MCF 10A (cell line): ENCODE measurements around the gene DOK4. TPM values are rescaled to one million over a fixed set of nuclear protein-coding genes. Genes with fewer than 3 reads are reported as not detected.
A peak's percentile ranks its signal among the peaks of the same experiment; 100 is the strongest.

Source experiments
- BruUV-seq: library from RNA; stranded (reverse); fragments of 400-500 nt; replicated peaks from 2 replicates; lab custom pipeline; 2021; lab: Mats Ljungman, UMichigan
- CTCF ChIA-PET: fragments of 300-600 bp; sonication (Branson Sonifier 250); formaldehyde crosslinking; extraction: SDS; loops from one replicate; lab custom pipeline; 2021; ENCODE audit warnings: antibody characterized with exemption, inconsistent platforms; lab: Yijun Ruan, JAX
- POLR2A ChIA-PET: fragments of 300-600, 350-650 bp; sonication (Branson Sonifier 250); formaldehyde crosslinking; extraction: SDS; loops from one replicate; lab custom pipeline; 2020; ENCODE audit warnings: antibody characterized with exemption, inconsistent platforms; lab: Yijun Ruan, JAX
- DNase-seq: peaks from one replicate; pipeline ENCODE4 v3.0.0-alpha.2; 2018; ENCODE audit not compliant: unreplicated experiment
- H3K27ac Mint-ChIP-seq: one replicate; pipeline ENCODE4 v1.8.0; 2022; ENCODE audit warnings: mild to moderate bottlenecking, low read depth, mixed read lengths; ENCODE audit not compliant: unreplicated experiment
- H3K27me3 Mint-ChIP-seq: one replicate; pipeline ENCODE4 v1.8.0; 2022; ENCODE audit warnings: mixed read lengths; ENCODE audit not compliant: insufficient read depth, unreplicated experiment
- H3K36me3 Mint-ChIP-seq: one replicate; pipeline ENCODE4 v1.8.0; 2022; ENCODE audit warnings: mild to moderate bottlenecking, moderate library complexity, mixed read lengths; ENCODE audit not compliant: insufficient read depth, unreplicated experiment
- H3K4me1 Mint-ChIP-seq: one replicate; pipeline ENCODE4 v1.8.0; 2022; ENCODE audit warnings: mixed read lengths; ENCODE audit not compliant: insufficient read depth, unreplicated experiment
- H3K4me3 Mint-ChIP-seq: one replicate; pipeline ENCODE4 v1.8.0; 2022; ENCODE audit warnings: mild to moderate bottlenecking, moderate library complexity, mixed read lengths; ENCODE audit not compliant: unreplicated experiment
- H3K9me3 Mint-ChIP-seq: one replicate; pipeline ENCODE4 v1.8.0; 2022; ENCODE audit warnings: mixed read lengths; ENCODE audit not compliant: unreplicated experiment
- CTCF ChIP-seq: fragments of 200-600 bp; IDR thresholded peaks from one replicate; pipeline ENCODE4 v1.8.0; 2022; ENCODE audit warnings: antibody characterized with exemption, mild to moderate bottlenecking; ENCODE audit not compliant: unreplicated experiment
- intact Hi-C: fragments of 100-400 bp; cut with micrococcal nuclease; formaldehyde crosslinking; loops from 2 replicates; pipeline ENCODE4 v1.14.1; 2022
- total RNA-seq: library from RNA; stranded (reverse); gene quantifications from 2 replicates; pipeline ENCODE4 v1.2.3, GENCODE V29; 2022

The DOK4 gene
- total RNA-seq, 1 experiment from 2014 or later = 6.4 TPM

GRCh38 chr16:57531253-57531575 lies 44.9 kb upstream of the DOK4 start:
- Mint-ChIP-seq H3K27me3 (no peaks in the 10 kb centered on the region), H3K4me3 (no peak overlapping the region), H3K4me1 (peaks cover 39% of the 10 kb centered on the region), H3K36me3 (peaks cover 6% of the 10 kb centered on the region), H3K27ac (no peak overlapping the region), H3K9me3 (no peaks in the 10 kb centered on the region)
- DNase-seq = no peak
- ChIA-PET CTCF (interaction anchor here (0.6 kb wide), 1 partner anchor 265 kb away, joined by 4 read pairs; no protein-coding TSS in a partner anchor), POLR2A (interaction anchor here (0.6 kb wide), 1 partner anchor 923 kb away, joined by 4 read pairs; no protein-coding TSS in a partner anchor)
- no TSS peak for BruUV-seq
- intact Hi-C loops = no loop called here
- TF ChIP-seq CTCF = no peak

GRCh38 chr16:57530522-57531252 lies 44.4 kb upstream of the DOK4 start:
- H3K27ac Mint-ChIP-seq = no peak overlapping the region
- peaks cover 6% of the 10 kb centered on the region for H3K36me3 Mint-ChIP-seq
- ChIA-PET CTCF (interaction anchor here (0.5 to 1.0 kb wide), 5 partner anchors 11 to 266 kb away, joined by 3 to 6 read pairs (median 4); no protein-coding TSS in a partner anchor), POLR2A (interaction anchor here (0.6 kb wide), 1 partner anchor 924 kb away, joined by 4 read pairs; no protein-coding TSS in a partner anchor)
- peaks cover 39% of the 10 kb centered on the region for H3K4me1 Mint-ChIP-seq
- no peak for TF ChIP-seq CTCF
- intact Hi-C loops = no loop called here
- H3K9me3 Mint-ChIP-seq = no peaks in the 10 kb centered on the region
- no peaks in the 10 kb centered on the region for H3K27me3 Mint-ChIP-seq
- BruUV-seq = no TSS peak
- no peak for DNase-seq
- H3K4me3 Mint-ChIP-seq = no peak overlapping the region

GRCh38 chr16:57530104-57530521 lies 43.8 kb upstream of the DOK4 start:
- BruUV-seq = no TSS peak
- Mint-ChIP-seq H3K4me1 (peaks cover 39% of the 10 kb centered on the region), H3K27me3 (no peaks in the 10 kb centered on the region), H3K36me3 (peaks cover 6% of the 10 kb centered on the region), H3K27ac (no peak overlapping the region), H3K9me3 (no peaks in the 10 kb centered on the region), H3K4me3 (no peak overlapping the region)
- intact Hi-C loops = no loop called here
- TF ChIP-seq CTCF = no peak
- ChIA-PET POLR2A (no interaction called here), CTCF (interaction anchor here (0.6 to 1.0 kb wide), 3 partner anchors 10 to 91 kb away, joined by 3 to 6 read pairs (median 4); no protein-coding TSS in a partner anchor)
- peak; percentile 28 for DNase-seq

GRCh38 chr16:57529391-57530103 lies 43.3 kb upstream of the DOK4 start:
- Mint-ChIP-seq H3K27me3 (no peaks in the 10 kb centered on the region), H3K9me3 (no peaks in the 10 kb centered on the region), H3K4me1 (peaks cover 35% of the 10 kb centered on the region), H3K4me3 (no peak overlapping the region), H3K27ac (no peak overlapping the region), H3K36me3 (peaks cover 6% of the 10 kb centered on the region)
- DNase-seq = no peak
- ChIA-PET CTCF (interaction anchor here (0.6 to 1.4 kb wide), 4 partner anchors 9 to 91 kb away, joined by 3 to 6 read pairs (median 4); no protein-coding TSS in a partner anchor), POLR2A (no interaction called here)
- TF ChIP-seq CTCF = no peak
- intact Hi-C loops = no loop called here
- no TSS peak for BruUV-seq
